B cell (primary cell): Measurements from ENCODE around the gene HMG20A. TPM values are rescaled to one million over a fixed set of nuclear protein-coding genes. Genes with fewer than 3 reads are reported as not detected.

Experiments
- ATAC-seq: fragments of 200-7000 bp; cut with Tn5 transposase; one replicate; pipeline ENCODE4 v1.10.0; 2021; ENCODE audit warnings: low read depth, mild to moderate bottlenecking, moderate number of reproducible peaks, moderate library complexity
- CTCF ChIA-PET: fragments of 350-600 bp; sonication (Branson Sonifier 250); formaldehyde crosslinking; loops from one replicate; lab custom pipeline; 2021; ENCODE audit warnings: antibody characterized with exemption, inconsistent platforms; lab: Charles Lee
- POLR2A ChIA-PET: fragments of 350-600 bp; sonication (Branson Sonifier 250); formaldehyde crosslinking; loops from one replicate; lab custom pipeline; 2021; ENCODE audit warnings: antibody characterized with exemption; lab: Charles Lee
- DNase-seq: peaks from one replicate; pipeline ENCODE4 v3.0.0; 2013
- H2AFZ ChIP-seq: 2 replicates; pipeline ENCODE4 v1.6.1; 2012; ENCODE audit warnings: mild to moderate bottlenecking, low read depth, low read length; ENCODE audit not compliant: insufficient read depth, poor library complexity, severe bottlenecking
- H3K27ac ChIP-seq, 2 donors: 1 replicate in 1 of 2; 2 replicates in 1 of 2; pipeline ENCODE4 v1.5.1; 2012 to 2013; ENCODE audit warnings: low read length in 2 of 2, mild to moderate bottlenecking in 2 of 2, moderate library complexity in 1 of 2
- H3K27me3 ChIP-seq, 4 experiments: fragments of 200-600 bp in 1 of 4; sonication (generic) in 1 of 4; replicated peaks in 1 of 4; 1 replicate in 2 of 4; 2 replicates in 2 of 4; pipeline versions ENCODE4 v1.6.1 to v1.7.0; 2013 to 2016; ENCODE audit warnings: low read length in 3 of 4, mild to moderate bottlenecking in 2 of 4, mixed read lengths in 1 of 4, moderate library complexity in 1 of 4; ENCODE audit not compliant: insufficient read depth in 4 of 4, control insufficient read depth in 3 of 4; ENCODE audit errors: control extremely low read depth in 1 of 4
- H3K36me3 ChIP-seq, 2 experiments: replicated peaks in 1 of 2; 1 replicate in 1 of 2; 2 replicates in 1 of 2; pipeline versions ENCODE4 v1.6.1 to v1.7.1; 2013; ENCODE audit warnings: low read length in 1 of 2; ENCODE audit not compliant: insufficient read depth in 2 of 2, control insufficient read depth in 1 of 2; ENCODE audit errors: control extremely low read depth in 1 of 2, extremely low read depth in 1 of 2
- H3K4me1 ChIP-seq, 2 donors: fragments of 200-600 bp in 1 of 2; sonication (generic) in 1 of 2; 1 replicate in 1 of 2; 2 replicates in 1 of 2; pipeline versions ENCODE4 v1.5.1 to v1.6.1; 2013 to 2017; ENCODE audit warnings: low read length in 2 of 2; ENCODE audit not compliant: control insufficient read depth in 2 of 2, insufficient read depth in 2 of 2
- H3K4me2 ChIP-seq: replicated peaks from 2 replicates; pipeline ENCODE3; 2012; ENCODE audit warnings: mild to moderate bottlenecking, low read depth, low read length; ENCODE audit not compliant: poor library complexity, severe bottlenecking
- H3K4me3 ChIP-seq, 5 experiments: fragments of 200-600 bp in 1 of 5; sonication (generic) in 1 of 5; 1 replicate in 3 of 5; 2 replicates in 2 of 5; pipeline versions ENCODE4 v1.5.1 to v1.7.0; 2011 to 2016; ENCODE audit warnings: low read length in 4 of 5, mild to moderate bottlenecking in 4 of 5, low read depth in 2 of 5, control low read depth in 1 of 5, moderate library complexity in 1 of 5; ENCODE audit not compliant: insufficient read depth in 1 of 5; ENCODE audit errors: control extremely low read depth in 1 of 5, extremely low read depth in 1 of 5
- H3K79me2 ChIP-seq: fragments of 200-600 bp; sonication (generic); one replicate; pipeline ENCODE4 v1.6.0; 2016; ENCODE audit warnings: low read length; ENCODE audit not compliant: control insufficient read depth, insufficient read depth
- H3K9ac ChIP-seq: fragments of 200-600 bp; sonication (generic); 2 replicates; pipeline ENCODE4 v1.6.1; 2017; ENCODE audit warnings: mild to moderate bottlenecking, low read length, moderate library complexity
- H3K9me3 ChIP-seq, 3 donors: one replicate each; pipeline versions ENCODE4 v1.6.1 to v1.7.1; 2013; ENCODE audit warnings: low read length in 2 of 3; ENCODE audit not compliant: control insufficient read depth in 2 of 3, insufficient read depth in 1 of 3; ENCODE audit errors: control extremely low read depth in 1 of 3
- H4K20me1 ChIP-seq: 2 replicates; pipeline ENCODE4 v1.6.0; 2012; ENCODE audit warnings: mild to moderate bottlenecking, low read length; ENCODE audit not compliant: insufficient read depth, control insufficient read depth, poor library complexity, severe bottlenecking
- H3K27ac Mint-ChIP-seq: one replicate; pipeline ENCODE4 v1.8.0; 2021; ENCODE audit warnings: mixed read lengths
- H3K27me3 Mint-ChIP-seq: one replicate; pipeline ENCODE4 v1.8.0; 2021; ENCODE audit warnings: mixed read lengths
- H3K4me1 Mint-ChIP-seq: one replicate; pipeline ENCODE4 v1.8.0; 2021; ENCODE audit warnings: mixed read lengths
- H3K4me3 Mint-ChIP-seq: one replicate; pipeline ENCODE4 v1.8.0; 2021; ENCODE audit warnings: mixed read lengths
- H3K9me3 Mint-ChIP-seq: one replicate; pipeline ENCODE4 v1.8.0; 2022; ENCODE audit warnings: mixed read lengths; ENCODE audit not compliant: insufficient read depth
- CTCF ChIP-seq: fragments of 200-600 bp; IDR thresholded peaks from one replicate; pipeline ENCODE4 v1.8.0; 2022; ENCODE audit warnings: antibody characterized with exemption, mild to moderate bottlenecking
- EZH2 ChIP-seq: IDR thresholded peaks from 2 replicates; pipeline ENCODE4 v1.6.1; 2012; ENCODE audit warnings: borderline replicate concordance, low read depth, mild to moderate bottlenecking, moderate library complexity, low read length; ENCODE audit not compliant: insufficient read depth, poor library complexity, severe bottlenecking
- WGBS: methylation state at CpG from one replicate; pipeline ENCODE4 v1.1.5; 2013; ENCODE audit warnings: missing lambda C conversion rate; ENCODE audit not compliant: insufficient coverage; 5-methylcytosine and 5-hydroxymethylcytosine counted together
- intact Hi-C: fragments of 100-400 bp; cut with micrococcal nuclease; formaldehyde crosslinking; loops from one replicate; pipeline ENCODE4 v1.10.0; 2022
- polyA plus RNA-seq: library from polyadenylated mRNA; depleted of rRNA; stranded (reverse); fragments of >200 nt; gene quantifications from 2 replicates; pipeline ENCODE4 v1.2.3, GENCODE V29; 2012
- total RNA-seq, 2 donors: library from RNA; stranded (reverse); fragments of 120-200 nt in 1 of 2; gene quantifications; 1 replicate in 1 of 2; 2 replicates in 1 of 2; pipeline versions ENCODE4 v1.2.3 to v1.2.4, GENCODE V29; 2013 to 2022

Gene HMG20A
- total and polyA plus RNA-seq, 2 donors (not counting 1 experiment from before 2014, with no cell fraction given), result 26.1 to 63.5 TPM

GRCh38 chr15:77481670-77482069, 61.0 kb downstream of the HMG20A start:
- Mint-ChIP-seq H3K27me3 (no peaks in the 10 kb centered on the region), H3K27ac (no peak overlapping the region), H3K4me1 (no peaks in the 10 kb centered on the region), H3K4me3 (no peak overlapping the region), H3K9me3 (no peaks in the 10 kb centered on the region)
- H3K4me1 ChIP-seq, result no peaks in the 10 kb centered on the region
- WGBS, result no CpG with 5 or more reads among the region's 1 CpG
- no peaks in the 10 kb centered on the region for H3K27me3 ChIP-seq
- no peak overlapping the region for H3K4me2 ChIP-seq
- no peak overlapping the region for H3K9ac ChIP-seq
- POLR2A ChIA-PET, result no interaction called here
- no peak for TF ChIP-seq EZH2
- no peak for TF ChIP-seq CTCF
- H3K4me3 ChIP-seq, result no peak overlapping the region
- CTCF ChIA-PET, result interaction anchor here (2.3 to 3.3 kb wide), 3 partner anchors 16 to 362 kb away, joined by 9 to 15 read pairs (median 9); no protein-coding TSS in a partner anchor
- no peak overlapping the region for H2AFZ ChIP-seq
- H3K27ac ChIP-seq, result no peak overlapping the region
- no peaks in the 10 kb centered on the region for H4K20me1 ChIP-seq
- ATAC-seq (no peak), DNase-seq (no peak)
- intact Hi-C loops, result no loop called here
- peaks cover 10 to 68% of the 10 kb centered on the region in 2 experiments for H3K36me3 ChIP-seq
- H3K9me3 ChIP-seq, result no peaks in the 10 kb centered on the region
- H3K79me2 ChIP-seq, result no peaks in the 10 kb centered on the region

- Histone ChIP-seq H3K27me3 (no peaks in the 10 kb centered on the region), H3K9ac (no peak overlapping the region), H4K20me1 (no peaks in the 10 kb centered on the region), H3K9me3 (no peaks in the 10 kb centered on the region), H3K4me2 (no peak overlapping the region), H3K36me3 (peaks cover 10 to 69% of the 10 kb centered on the region in 2 experiments), H3K4me3 (no peak overlapping the region), H3K4me1 (peaks cover 5 to 8% of the 10 kb centered on the region in 2 donors), H2AFZ (no peak overlapping the region), H3K27ac (no peak overlapping the region), H3K79me2 (no peaks in the 10 kb centered on the region)
- Mint-ChIP-seq H3K27ac (no peak overlapping the region), H3K4me3 (no peak overlapping the region), H3K4me1 (peaks cover 5% of the 10 kb centered on the region), H3K27me3 (no peaks in the 10 kb centered on the region), H3K9me3 (no peaks in the 10 kb centered on the region)
- ChIA-PET CTCF (interaction anchor here (1.1 to 3.3 kb wide), 4 partner anchors 9 to 363 kb away, joined by 3 to 15 read pairs (median 9); no protein-coding TSS in a partner anchor), POLR2A (no interaction called here)
- DNase-seq (no peak), ATAC-seq (no peak)
- intact Hi-C loops, result no loop called here
- no peak for TF ChIP-seq EZH2
- WGBS, result no CpG with 5 or more reads among the region's 2 CpGs
Measured at GRCh38 chr15:77482570-77482969, 61.9 kb downstream of the HMG20A start.
